HG02870 (cell line): ENCODE measurements around the gene KLHL22.
"Not testable (repeated sequence)": the region's sequence is repeated elsewhere in the genome, so short reads cannot be mapped to it uniquely, and the experiment has no call there.

Experiments
- ATAC-seq: cut with Tn5 transposase; IDR thresholded peaks from one replicate; pipeline ENCODE4 v1.9.1; 2021; ENCODE audit warnings: mild to moderate bottlenecking, moderate library complexity; ENCODE audit not compliant: unreplicated experiment

Gene KLHL22

GRCh38 chr22:20504293-20504922 lies 8.8 kb upstream of the KLHL22 start:
- not testable (repeated sequence) for ATAC-seq

DNA sequence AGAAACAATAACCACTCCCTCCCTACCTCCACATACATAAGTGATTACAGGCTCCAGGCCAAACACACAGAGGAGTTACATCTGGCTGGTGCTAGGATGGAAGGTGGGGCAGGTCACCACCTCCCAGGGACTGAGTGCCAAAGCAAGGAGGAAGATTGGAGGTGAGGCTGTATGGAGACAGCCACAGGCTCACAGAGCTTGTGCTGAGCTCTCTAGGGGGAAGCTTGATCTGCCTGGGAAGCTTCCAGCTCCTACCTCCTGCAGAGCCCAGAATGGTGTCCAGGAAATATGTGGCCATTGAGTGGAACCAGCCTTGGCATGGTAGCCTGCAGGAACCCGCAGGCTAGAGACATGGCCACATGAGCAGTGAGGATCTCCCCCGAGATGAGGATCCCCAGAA lies 8.2 kb upstream of the KLHL22 start:
- ATAC-seq = no peak

GRCh38 chr22:20499769-20500168 lies 4.2 kb upstream of the KLHL22 start:
- ATAC-seq = no peak

- no peak for ATAC-seq
Observed at GRCh38 chr22:20498913-20499312, 3.3 kb upstream of the KLHL22 start.

- no peak for ATAC-seq
Observed at GRCh38 chr22:20497426-20497825, 1.8 kb upstream of the KLHL22 start.

DNA sequence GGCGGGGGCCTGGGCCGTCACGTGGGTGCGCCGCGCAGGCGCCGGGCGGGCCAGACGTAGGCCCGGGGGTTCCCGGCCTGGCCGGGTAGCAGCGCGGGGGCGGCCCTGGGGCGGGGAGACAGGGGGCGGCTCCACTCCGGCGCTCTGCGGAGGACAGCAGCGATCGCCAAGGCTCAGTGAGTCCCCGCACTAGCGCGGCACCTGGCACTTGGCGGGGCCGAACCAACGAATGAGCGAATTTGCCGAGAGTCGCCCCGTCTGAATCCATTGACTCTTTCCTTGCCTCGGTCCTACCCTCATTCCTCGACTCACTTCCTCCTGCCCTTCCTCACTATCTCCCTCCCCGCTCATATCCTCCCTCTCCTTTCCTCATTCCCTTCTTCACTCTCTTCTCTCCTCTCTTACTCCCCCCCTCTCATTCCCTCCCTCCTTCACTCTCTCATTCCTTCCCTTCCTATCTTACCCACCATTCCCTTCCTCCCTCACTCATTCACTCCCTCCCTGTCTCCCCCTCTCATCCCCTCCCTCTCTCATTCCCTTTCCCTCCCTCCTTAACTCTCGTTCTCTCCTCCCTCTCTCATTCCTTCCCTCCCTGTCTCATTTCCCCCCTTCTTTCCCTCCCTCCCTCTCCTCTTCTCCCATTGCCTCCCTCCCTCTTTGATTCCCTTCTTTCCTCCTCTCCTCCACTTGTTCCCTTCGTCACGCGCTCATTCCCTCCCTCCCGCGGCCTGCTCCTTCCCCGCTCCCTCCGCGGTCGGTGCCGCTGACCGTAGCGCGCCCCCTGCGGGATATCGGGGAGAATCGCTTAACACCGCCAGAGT lies 476 bp upstream of the KLHL22 start:
- peak; percentile 75 for ATAC-seq

DNA sequence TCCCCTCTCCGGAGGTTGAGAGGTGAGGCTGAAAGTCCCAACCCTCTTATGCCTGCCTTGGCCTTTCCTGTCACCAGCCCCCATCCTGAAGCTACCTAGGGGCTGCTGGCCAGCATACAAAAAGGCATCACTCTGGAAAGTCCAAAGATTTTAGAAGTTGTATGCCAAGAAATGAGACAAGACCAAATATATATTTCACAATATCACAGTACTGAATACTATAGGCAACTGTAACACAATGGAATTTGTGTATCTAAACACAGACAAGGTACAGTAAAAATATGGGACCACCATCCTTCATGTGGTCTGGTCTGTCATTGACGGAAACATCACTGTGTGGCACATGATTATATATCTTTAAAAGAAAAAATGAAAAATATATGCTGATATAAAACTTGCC lies 4.2 kb downstream of the KLHL22 start:
- ATAC-seq = no peak

GRCh38 chr22:20490941-20491307 lies 4.7 kb downstream of the KLHL22 start:
- ATAC-seq = no peak

DNA sequence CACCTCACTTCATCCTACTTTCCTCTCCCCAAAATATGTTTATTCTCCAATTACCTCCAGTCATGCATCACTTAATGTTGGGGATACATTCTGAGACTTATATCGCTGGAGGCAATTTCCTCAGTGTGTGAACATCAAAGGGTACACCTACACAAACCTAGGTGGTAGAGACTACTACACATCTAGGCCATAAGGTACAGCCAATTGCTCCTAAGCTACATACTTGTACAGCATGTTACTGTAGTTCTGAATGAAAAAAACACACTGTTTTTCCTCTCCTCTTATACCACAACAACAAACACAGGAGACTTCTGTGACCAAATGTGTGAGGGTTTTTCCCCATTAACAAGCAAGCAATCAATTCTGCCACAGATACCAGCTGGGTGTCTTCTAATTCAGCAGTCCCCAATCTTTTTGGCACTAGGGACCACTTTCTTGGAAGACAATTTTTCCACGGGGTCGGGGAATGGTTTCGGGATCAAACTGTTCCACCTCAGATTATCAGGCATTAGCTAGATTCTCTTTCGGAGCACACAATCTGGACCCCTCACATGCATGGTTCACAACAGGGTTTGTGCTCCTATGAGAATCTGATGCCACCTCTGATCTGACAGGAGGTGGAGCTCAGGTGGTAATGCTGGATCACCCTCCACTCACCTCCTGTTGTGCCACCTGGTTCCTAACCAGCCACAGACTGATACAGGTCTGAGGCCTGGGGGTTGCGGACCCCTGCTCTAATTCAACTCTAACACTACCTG lies 5.2 kb downstream of the KLHL22 start:
- ATAC-seq = no peak

GRCh38 chr22:20488946-20489345 lies 6.6 kb downstream of the KLHL22 start:
- no peak for ATAC-seq

DNA sequence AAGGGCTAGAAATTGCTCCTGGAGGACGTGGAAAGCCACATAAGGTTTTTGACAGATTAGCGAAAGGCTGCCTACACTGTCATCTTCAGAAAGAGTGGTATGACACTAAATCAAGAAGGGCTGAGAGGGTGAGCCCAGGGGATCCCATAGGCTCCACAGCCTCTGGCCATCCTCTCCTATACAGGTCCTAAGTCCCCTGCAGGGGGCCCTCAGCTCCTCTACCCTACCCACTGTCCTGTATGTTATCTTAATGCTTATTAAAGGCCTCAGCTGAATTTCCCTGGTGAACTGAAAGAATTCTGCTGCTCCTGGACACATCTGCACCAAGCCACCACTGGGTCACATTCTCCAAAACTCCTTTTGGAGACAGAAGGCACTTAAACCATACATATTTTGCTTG lies 7.9 kb downstream of the KLHL22 start:
- no peak for ATAC-seq

DNA sequence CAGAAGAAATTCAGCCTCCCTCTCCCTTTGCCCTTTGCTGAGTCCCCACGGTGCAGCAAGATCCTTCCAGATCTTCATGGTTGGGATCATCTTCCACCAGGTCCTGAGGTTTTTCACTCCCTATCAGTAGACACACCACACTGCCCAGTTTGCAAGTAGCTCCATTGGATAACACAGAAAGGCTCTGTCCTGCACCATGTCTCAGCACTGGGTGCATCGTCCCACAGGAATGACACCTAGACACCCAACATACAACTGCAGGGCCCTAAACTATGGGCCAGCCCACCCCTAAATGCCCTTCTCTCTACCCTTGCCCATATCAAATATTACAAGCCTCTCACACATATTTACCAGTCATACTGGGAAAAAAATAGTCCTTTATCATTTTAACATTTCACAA lies 9.4 kb downstream of the KLHL22 start:
- no peak for ATAC-seq

DNA sequence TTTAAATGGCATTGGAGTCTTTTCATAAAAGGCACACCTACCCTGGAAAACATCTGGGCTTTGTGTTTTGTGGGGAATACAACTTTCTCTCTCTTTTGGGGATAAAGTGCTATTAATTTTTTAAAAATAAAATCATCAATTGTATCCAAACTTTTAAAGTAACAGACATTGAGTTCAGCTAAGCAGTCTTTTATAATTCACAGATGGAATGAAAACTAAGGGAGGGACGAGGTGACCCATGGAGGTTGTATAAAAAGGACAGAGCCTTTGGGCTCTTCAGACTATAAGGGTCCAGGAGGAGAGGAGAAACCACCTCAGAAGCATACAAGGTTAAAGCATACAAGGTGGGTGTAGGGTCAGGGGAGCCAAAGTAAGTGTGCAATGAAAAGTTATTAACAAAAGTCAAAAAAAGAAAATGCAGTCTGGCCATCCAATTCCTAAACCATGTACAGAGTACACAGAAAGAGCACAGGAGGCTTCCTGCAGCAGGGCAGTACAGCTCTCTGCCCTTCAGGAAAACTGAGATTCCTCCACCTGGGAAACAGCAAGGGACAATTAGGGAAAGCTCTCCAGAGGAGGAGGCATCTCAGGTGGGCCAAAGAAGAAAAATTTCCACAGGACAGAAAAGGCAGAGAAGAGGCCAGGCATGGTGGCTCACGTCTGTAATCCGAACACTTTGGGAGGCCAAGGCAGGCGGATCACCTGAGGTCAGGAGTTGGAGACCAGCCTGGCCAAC lies 10.5 kb downstream of the KLHL22 start:
- no peak for ATAC-seq

GRCh38 chr22:20483771-20484170 lies 11.8 kb downstream of the KLHL22 start:
- no peak for ATAC-seq

DNA sequence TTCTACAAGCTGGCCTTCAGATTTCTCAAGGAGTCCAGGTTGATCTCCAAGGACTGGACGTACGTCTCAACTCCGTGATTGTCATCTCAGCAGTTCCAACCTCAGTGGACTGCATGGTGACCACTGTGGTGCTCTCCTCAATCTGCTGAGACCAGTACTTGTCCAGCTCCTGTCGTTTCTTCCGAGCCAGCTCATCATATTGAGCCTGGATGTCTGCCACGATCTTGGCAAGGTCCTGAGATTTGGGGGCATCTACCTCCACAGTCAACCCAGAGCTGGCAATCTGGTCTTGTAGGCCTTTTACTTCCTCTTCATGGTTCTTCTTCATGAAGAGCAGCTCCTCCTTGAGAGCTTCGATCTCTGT lies 12.5 kb downstream of the KLHL22 start:
- ATAC-seq = not testable (repeated sequence)

DNA sequence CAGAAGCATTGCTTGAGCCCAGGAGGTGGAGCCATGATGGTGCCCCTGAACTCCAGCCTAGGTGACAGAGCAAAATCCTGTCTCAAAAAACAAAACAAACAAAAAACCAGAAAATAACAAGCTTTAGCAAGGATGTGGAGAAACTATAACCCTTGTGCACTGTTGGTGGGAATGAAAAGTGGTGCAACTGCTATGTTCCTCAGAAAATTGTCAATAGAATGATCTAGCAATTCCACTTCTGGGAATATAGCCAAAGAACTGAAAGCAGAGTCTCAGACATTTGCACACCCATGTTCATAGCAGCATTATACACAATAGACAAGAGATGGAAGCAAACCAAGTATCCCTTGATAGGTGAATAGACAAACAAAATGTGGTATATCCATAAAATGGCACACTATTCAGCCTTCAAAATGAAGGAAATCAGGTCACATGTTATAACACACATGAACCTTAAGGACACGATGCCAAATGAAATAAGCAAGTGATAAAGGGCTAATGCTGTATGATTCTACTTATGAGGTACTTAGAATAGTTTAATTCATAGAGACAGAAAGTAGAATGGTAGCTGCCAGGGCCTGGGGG lies 15.9 kb downstream of the KLHL22 start:
- ATAC-seq = no peak

GRCh38 chr22:20478059-20478458 lies 17.5 kb downstream of the KLHL22 start:
- ATAC-seq = not testable (repeated sequence)

DNA sequence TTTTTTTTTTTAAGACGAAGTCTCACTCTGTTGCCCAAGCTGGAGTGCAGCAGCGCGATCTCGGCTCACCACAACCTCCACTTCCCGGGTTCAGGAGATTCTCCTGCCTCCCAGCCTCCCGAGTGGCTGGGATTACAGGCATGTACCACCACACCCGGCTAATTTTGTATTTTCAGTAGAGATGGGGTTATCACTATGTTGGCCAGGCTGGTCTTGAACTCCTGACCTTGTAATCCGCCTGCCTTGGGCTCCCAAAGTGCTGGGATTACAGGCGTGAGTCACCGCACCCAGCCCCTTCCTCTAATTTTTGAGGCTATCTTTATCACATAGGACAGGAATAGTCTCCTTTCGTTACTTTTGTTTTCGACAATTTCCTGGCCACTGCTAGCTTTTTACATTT lies 20.0 kb downstream of the KLHL22 start:
- ATAC-seq = not testable (repeated sequence)

DNA sequence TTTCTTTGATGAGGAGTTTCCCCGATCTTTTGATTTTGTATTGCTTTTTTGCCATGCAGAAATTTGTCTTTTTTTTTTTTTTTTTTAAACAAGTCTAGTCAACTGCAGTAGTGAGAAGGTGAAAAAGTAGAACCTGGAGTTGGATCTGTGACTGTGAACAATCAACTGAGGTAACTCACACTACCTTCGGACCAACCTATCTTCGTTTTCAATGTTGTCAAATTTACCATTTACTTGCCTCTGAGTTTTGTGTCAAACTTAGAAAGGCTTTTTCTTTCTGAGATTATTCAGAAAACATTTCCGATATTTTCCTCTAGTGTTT lies 20.5 kb downstream of the KLHL22 start:
- no peak for ATAC-seq

DNA sequence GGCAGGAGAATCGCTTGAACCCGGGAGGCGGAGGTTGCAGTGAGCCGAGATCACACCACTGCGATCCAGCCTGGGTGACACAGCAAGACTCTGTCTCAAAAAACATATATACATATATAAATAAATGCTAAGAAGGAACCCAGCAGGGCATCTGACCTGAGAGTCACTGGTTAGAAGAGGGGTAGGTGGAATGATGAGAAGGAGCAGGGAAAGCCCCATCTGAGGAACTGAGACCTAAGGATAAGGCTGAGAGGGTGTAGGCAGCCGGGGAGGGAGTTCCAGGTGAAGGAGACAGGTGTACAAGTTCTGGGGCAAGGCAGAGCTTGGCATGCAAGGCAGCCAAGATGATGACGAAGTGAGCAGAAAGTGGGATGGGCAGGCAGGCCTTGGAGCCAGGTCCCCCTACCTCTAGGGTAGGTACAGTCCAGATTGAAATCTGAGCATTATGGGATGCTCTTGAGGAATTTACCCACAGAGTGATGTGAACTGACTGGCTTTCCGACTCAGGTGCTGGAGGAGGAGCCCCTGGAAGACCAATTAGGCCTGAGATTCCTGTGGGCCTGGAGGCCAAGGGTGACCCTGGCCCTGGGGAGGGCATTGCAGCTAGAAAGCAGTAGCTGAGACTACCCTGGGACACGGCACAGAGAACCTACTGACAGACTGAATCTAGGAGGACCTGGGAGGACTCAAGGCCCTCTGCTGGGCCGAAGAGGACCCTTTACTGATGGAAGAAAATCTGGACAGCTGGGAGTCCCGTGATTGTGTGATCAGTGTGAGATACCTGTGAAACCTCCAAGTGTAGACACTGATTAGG lies 22.8 kb downstream of the KLHL22 start:
- no peak for ATAC-seq
